ENCODE results near the gene NR3C2.

Gene NR3C2

DNA sequence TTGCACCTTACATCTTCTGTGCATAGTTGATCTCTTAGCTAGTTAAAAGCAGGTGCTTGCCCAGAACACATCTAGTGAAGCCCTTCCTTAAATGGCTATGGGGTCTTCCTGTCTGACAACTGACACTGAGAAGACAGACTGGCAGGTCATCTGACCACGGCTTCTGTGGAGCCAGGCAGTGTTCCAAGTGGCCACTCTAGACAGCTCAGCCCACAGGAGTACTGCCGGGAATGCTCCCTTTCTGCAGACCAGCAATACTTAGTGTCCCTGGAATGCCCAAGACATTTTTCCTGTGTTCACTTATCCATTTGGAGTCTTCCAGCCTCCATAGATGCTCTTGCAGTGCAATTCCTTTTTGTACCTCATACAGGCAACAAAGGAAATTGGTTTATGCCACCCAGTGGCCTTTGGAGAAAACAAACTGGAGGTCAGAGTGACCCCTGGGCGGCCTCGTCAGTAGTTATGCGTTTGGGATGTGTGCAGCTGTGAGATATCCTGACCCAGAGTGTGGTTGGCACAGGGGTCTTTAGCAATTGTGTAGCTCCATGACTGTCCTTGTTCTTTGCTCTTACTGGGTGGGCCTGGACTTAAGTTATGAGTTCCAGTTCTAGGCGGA, 374.8 kb downstream of the NR3C2 start:
- no peak for DNase-seq

DNA sequence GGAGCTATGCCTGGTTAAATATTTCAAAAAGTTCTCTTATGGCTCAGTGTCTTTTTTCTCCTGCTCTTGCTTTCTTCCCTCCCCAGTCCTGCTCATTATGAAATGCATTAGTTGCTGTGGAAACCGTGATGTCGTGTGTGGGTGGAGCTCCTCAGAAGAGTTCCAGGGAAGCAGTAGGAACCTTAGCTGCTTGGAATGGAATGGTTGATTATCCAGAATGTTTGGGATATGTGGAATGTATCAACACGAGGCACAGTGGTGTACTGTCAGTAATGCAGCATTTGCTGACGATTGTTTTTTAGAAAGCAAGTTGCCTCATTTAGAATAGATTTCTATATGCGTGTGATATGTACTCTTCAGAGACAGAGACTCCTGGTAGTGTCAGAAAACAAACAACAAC, 377.1 kb downstream of the NR3C2 start:
- DNase-seq, result no peak

GRCh38 chr4:148064451-148064850, 377.8 kb downstream of the NR3C2 start:
- no peak for DNase-seq

DNA sequence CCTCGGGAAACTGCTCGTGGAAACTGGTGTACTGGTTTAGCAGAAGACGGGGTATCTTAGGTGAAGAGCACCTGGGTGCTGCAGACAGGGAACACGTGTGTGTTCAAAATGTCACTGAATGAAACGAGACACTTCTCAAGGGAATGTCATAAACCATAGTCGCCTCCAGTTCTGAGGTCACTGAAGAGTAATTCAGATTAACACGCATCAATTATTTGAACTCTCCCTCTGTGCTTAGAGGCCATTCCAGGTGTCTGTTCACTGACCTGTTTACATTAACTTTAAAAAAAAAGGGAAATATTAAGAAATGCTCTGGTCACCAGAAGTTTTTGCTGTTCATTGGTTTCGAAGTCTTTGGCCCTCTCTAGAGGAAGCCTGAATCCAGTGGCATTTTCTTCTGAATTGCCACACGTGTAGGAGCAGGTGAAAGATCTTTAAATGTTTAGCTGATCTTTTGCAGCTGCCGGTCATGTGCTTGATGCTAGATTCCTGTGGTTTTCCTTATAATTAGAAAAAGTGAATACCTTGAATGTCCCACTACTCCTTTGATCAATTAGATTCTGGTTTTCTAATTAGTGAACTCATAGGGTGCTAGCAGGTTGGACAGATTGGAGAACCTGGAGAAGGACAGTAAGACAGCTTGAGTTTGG, 379.8 kb downstream of the NR3C2 start:
- DNase-seq, result no peak

- DNase-seq, result no peak
Observed at GRCh38 chr4:148061795-148062194, 380.4 kb downstream of the NR3C2 start.

DNA sequence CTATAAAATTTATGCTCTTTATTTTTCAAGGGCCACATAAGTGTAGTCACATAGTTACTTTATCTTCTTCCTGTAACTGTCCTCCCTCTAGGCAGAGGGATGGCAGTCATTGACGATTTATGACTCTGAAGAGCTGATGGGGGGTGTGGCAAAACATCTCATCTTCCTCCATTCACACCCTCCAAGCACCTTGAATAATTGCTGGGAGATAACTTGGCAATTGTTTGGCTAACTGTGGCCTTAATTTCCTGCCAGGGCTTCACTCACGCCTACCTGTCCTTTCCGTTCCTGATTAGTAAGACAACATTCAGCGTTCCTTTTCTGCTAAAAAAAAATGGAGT, 381.1 kb downstream of the NR3C2 start:
- DNase-seq, result no peak

DNA sequence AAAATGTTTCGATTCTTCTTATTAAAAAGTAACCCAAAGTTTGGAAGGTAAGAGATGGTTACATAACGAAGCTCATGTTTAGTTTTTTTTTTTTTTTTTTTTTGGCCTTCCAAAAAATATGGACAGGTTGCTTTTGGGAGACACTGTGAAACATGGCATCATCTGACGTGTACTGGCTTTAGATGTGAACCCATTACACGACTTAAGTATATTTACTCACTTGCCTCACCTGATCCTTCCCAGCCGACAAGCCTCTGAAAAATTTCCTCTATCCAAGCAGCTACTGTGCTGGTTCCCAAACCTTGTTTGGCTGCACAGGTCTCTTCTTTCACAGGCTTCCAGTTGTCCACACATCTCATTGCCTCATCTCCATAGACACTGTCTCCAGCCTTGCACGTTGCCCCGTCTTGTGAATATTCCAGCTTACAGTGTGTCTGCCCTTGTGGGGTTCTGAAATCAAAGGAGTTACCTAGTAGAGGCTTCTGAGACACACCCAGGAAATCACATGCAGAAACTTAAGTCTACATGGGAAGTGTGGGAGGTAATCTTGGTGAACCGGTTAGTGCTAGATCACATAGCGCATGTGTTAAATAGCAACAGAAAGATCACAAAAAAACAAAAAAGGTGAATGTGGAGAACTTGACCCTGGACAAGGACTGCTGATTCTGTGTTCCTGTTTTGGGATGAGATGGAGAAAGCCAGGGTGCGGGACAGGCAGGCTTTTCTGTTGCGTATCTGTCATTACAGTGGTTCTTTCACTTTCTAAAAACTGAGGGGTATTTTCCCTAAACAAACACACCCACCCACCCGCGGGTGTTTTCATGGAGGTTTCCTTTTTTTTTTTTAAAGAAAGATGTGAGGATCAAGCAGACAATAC, 381.7 kb downstream of the NR3C2 start:
- DNase-seq, result no peak

- no peak for DNase-seq
Observed at GRCh38 chr4:148059617-148060180, 382.5 kb downstream of the NR3C2 start.

- no peak for DNase-seq
Observed at GRCh38 chr4:148057984-148058859, 384.0 kb downstream of the NR3C2 start.

DNA sequence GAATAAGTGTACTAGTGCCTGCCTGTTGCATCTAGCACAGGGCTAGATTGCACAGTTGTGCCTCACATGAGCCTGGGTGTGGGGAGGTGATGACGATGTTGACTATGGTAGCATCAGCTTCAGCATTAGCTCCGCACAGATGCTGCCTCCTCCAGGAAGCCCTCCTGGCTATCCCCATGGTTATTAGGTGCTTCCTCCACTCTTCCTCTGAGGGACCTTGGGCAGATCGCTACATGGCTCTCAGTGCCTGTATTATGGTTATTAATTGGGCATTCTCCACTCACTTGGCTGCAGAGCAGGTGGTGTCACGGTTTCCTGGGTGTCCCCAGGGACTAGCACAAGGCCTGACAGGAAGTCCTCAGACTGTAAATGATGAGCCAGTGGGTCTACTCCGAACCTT, 384.7 kb downstream of the NR3C2 start:
- DNase-seq, result no peak

DNA sequence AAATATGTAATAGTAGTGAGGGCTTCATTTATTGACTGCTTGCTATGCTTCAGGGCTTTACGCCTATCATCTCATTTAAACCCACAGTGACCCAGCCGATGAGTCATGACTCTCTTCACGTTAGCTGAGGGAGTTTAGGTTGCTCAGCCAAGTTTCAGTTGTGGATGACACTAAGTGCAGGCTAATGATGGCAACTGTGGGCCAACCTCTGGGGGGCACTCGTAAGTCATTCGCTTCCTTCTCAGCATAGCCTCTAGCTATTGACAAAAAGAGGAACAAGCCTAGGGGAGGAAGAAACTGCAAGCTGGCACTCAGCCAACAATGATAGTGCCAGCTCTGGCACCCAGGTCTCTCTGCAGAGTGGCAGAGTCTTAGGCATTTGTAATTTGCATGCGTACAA, 385.3 kb downstream of the NR3C2 start:
- DNase-seq, result peak; percentile 75

DNA sequence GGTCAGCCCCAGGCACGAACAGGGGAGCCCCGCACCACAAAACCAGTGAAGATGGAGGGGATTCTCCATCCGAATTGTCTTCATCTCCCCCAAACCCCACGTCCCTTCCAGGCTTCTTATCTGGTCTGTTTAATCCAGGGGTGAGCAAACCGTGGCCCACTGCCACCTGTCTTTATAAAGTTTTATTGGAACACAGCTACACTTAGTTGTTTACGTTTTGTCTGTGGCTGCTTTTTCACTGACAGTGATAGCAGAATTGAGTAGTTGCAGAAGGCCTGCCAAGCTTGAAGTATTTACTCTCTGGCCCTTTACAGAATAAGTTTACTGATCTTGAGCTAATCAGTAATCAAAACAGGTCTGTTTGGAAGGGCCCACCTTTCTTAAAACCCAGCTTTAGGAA, 386.4 kb downstream of the NR3C2 start:
- no peak for DNase-seq

DNA sequence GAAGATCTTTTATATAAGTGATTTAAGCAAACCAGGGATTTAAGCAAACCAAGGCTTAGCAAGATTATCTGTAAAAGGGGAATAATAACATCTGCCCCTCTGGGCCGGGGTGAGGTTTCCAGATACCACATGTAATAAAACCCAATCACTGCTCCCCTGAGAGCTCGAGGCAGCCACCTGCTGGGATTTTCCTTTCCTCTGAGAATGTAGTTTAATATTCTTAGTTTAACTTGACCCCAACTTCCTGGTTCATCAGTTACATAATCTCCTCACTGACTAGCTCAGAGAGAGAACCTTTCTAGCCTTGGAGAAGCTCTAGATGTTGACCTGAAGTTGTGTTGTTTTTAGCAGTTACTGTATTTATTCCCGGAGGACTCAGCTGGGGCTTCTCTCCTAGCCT, 387.9 kb downstream of the NR3C2 start:
- no peak for DNase-seq

DNA sequence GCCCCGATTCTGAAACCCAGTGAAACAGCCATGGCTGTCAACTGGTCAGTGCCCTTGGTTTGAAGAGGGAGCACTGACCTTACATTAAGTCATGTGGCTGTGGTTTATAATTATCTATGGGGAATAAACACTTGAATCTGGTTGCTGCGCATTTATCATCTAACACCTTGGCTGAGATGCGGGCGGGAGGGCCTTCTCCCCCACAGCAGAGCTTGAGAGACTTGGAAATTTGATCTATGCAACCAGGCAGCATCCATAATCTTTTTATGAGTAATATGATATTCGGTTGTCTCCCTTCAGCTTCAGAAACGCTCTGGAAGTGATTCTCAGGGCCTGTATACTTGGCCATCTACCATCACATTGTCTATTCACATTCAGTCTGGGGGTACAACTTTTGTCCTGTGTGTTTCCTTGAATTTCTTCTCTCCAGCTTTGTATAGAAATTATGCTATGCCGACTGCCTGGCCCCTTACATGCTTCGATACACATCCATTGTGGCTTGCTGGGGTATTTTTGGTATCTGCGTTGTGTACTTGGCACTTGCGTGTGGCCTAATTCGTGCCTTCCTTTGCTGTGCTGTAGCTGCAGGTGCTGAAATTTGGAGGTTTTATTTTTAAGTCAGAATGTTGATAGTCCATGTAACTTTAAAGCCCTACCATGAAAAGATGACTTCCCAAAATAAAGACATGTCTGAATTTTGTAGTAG, 388.8 kb downstream of the NR3C2 start:
- DNase-seq, result no peak

- DNase-seq, result no peak
Observed at GRCh38 chr4:148052448-148052847, 389.8 kb downstream of the NR3C2 start.

DNA sequence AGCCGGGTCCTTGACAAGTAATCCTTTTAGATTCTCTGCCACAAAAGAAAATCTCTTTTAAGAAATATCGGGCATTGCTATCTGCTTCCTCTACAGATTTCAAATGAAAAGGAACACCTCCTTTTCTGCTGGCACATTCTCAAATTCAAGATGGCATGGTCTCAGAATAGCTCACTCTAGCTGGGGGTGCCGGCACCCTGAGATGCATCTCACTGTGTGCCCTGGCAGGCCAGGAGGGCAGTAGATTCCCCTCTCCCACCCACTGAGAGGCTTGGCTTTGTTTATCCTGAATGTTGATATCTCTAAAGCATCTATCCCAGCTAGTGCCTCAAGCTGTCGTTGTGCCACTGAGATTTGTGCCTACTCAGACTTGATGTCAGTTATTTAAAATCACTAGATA, 390.8 kb downstream of the NR3C2 start:
- no peak for DNase-seq

GRCh38 chr4:148048598-148048997, 393.6 kb downstream of the NR3C2 start:
- no peak for DNase-seq

DNA sequence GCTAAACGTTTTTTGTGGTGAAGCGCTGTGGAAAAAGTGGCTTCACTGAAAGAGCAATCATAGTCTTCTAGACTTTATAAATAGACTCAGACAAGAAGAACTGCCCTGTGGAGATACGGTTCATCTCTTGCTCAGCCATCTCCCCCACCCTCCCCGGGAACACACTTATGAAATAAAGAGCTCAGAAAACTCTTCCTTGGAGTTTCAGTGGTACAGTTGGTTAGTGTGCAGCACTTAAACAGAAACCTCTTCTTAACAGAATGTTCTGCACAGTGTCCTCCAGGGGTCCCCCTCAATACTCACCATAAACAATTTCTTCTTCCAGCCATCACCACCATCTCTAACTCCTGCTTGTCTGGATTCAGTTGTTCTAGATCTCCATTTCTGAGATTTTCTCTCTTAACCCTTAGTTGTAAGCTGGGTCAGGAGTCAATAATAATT, 397.3 kb downstream of the NR3C2 start:
- no peak for DNase-seq

GRCh38 chr4:148044089-148044911, 397.9 kb downstream of the NR3C2 start:
- no peak for DNase-seq

DNA sequence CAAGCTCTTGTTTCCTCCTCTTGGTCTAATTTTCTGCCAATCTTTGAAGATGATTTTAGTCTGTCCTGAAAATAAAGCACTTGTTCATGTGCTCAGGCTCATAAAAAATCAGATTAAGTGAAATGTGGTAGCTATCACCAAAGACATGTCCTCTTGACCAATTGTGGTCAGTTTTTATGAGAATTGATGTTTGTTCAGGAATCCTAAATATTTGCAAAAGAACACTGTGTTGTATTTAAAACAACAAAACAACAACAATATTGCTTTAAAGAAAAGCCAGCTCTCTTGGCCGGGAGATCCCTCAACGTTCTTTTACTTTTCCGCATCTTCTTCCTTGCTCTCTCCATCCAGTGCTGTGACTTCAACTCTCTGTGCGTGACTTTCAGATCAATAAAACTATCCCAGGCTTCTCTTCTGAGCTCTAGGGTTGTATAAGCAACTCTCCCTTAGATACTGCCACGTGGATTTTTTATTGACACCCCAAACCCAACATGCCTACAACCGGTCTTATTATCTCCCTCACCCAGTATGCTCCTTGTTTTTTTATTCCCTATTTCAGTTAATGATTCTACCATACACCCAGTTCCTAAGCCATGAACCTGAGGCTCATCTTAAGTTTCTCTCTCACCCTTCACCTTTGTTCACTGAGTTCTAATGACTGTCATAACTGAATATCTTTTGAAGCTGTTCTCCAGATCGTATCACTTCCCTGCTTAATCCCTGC, 400.4 kb downstream of the NR3C2 start:
- DNase-seq, result no peak

Data from activated CD4-positive, alpha-beta T cell treated with anti-CD3 and anti-CD28 coated beads for 48 hours (primary cell).